HuH-7.5 (cell line): ENCODE measurements around the gene SEPTIN14.
"Not testable (repeated sequence)": the region's sequence is repeated elsewhere in the genome, so short reads cannot be mapped to it uniquely, and the experiment has no call there.

Experiments
- DNase-seq: peaks from one replicate; pipeline ENCODE4 v3.0.0; 2011; ENCODE audit warnings: low spot score

SEPTIN14 gene

DNA sequence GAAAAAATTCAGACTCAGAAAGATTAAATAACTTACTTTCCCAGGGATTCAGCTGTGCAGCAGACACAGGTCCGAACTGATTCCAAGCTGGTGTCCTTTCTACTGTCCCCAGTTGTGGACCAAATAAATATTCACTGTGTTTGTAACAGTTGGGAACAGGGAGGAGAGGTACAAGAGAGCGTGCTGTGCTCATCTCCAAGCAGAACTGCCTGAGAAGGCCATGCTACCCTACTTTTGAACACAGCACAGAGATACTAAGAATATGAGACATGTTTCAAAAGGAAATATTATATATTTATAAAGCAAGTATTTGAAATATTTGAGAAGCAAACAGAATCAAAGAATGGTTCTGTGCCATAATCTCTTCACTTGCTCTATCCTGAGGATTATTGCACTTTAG is at the start of gene SEPTIN14:
Gene SEPTIN14 (minus strand): TSS at position 101 of the 400 bp plus-strand sequence. CDS start 756 bp downstream, outside the sequence.
- DNase-seq = not testable (repeated sequence)

DNA sequence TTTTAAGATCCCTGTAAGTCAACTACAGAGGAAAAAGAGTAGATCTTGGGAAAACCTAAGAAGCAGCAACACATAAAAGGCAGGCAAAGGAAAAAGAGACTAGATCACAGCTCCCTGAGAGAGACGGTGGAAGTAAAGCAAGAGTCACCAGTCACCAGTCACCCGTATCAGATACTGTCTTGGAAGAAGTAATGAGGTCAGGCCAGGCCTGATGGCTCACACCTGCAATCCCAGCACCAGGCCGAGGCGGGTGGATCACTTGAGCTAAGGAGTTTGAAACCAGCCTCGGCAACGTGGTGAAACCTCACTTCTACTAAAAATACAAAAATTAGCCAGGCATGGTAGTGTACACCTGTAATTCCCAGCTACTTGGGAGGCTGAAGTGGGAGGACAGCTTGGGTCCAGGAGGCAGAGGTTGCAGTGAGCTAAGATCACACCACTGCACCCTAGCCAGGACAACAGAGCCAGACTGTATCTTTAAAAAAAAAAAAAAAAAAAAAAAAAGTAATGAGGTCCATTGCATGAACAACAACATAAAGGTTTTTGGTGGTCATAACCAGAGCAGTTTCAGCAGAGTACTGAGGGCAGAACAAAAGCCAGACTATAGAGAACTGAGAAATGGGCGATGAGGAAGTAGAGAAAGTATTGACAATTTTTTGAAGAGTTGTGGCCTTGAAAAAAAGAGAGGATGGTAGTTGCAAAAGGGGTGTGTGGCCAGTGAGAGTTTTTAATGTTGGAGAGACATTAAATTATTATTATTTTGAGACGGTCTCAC is 41.6 kb upstream of the SEPTIN14 start:
- DNase-seq = no peak

DNA sequence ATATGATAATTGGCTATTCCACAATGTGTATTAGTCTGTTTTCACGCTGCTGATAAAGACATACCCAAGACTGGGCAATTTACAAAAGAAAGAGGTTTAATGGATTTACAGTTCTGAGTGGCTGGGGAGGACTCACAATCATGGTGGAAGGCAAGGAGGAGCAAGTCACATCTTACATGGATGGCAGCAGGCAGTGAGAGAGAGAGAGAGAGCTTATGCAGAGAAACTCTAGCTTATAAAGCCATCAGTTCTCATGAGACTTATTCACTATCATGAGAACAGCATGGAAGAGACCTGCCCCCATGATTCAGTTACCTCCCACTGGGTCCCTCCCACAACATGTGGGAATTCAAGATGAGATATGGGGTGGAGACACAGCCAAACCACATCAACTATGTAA is 38.5 kb upstream of the SEPTIN14 start:
- not testable (repeated sequence) for DNase-seq

DNA sequence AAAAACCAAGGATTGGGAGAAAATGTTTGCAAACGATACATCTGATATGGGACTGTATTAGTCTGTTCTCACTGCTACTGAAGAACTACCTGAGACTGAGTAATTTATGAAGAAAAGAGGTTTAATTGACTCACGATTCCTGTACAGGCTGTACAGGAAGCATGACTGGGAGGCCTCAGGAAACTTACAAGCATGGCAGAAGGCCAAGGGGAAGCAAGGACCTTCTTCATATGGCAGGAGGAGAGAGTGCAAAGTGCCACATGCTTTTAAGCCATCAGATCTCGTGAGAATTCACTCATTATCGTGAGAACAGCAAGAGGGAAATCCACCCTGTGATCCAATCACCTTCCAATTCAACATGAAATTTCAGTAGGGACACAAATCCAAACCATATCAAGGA is 35.7 kb upstream of the SEPTIN14 start:
- DNase-seq = no peak

DNA sequence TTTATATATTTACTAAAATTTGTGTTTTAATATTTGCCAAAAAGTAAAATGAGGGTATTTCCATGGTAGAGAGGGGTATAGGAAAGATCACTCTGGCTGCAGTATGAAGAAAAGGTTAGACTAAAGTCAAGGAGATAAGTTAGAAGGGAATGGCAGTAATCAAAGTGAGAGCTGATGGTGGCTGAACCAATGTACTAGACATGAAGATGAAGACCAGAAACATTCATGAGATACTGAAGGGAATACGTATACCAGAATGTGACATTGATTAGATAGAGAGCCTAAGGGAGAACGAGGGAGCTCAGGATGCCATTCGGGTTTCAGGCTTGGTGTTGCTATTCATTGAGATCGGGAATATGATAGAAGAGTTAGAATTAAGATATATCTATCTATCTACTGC is 32.5 kb upstream of the SEPTIN14 start:
- DNase-seq = no peak

DNA sequence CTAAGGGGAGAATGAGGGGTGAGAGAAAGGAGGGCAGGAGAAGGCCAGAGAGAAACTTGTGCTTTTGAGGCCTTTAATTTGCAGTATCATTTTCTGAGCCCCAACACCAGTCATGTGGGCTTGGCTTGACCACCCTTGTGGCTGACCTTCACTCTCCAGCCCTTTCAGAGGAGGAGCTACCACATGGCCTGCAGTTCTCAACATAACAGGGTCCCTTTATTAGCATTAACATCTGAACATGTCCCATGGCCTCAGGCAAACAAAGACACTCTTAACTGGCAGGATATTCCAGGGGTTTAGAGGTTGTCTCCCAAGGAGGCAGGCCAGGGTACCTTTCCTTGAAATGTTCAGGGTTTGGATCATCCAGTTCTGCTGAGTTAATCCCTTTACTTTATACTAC is 31.4 kb upstream of the SEPTIN14 start:
- DNase-seq = no peak

DNA sequence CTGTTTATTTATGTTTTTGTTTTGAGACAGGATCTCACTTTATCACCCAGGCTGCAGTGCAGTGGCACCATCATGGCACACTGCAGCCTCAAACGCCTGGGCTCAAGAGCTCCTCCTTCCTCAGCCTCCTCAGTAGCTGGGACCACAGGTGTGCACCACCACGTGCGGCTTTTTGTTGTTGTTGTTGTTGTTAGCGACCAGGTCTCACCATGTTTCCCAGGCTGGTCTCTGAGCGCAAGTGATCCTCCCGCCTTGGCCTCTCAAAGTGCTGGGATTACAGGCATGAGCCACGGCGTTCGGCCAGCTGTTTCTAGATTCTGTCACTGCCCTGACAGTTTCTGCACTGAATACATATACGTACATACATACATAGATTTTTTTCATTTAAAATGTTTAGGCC is 25.8 kb upstream of the SEPTIN14 start:
- not testable (repeated sequence) for DNase-seq

DNA sequence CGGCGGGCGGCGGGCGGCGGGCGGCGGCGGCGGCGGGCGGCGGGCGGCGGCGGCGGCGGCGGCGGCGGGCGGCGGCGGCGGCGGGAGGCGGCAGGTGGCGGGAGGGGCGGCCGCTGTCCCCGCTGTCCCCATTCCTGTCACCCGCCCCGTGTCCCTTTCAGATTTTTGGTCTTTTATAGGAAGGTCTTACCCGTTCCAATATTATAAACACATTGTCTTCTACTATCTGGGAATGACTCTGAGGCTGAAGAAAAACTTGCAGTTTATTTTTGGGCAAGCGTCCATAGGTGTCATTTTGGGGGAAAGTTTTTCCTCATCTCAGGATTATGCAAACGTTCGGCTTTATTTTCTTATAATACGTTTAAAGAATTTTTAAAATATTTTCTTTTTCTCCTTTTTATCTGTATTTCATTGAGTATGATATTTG is 25.3 kb upstream of the SEPTIN14 start:
- DNase-seq = no peak

DNA sequence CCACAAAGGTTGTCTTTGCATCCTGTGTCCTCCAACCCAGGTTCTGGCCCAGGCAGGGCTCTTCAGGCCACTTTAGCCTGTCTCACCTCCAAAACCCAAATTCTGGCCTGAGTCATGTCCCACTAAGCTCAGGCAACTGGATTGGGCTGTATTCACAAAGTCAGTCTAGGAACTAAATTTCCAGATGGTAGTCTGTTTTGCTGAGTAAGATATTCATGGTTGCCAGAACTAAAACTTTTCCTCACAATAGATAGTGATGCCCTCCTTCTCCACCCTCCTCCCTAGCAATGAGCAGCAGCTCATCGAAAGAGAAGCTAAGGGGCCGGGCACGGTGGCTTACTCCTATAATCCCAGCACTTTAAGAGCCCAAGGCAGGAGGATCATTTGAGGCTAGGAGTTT is 21.8 kb upstream of the SEPTIN14 start:
- no peak for DNase-seq

DNA sequence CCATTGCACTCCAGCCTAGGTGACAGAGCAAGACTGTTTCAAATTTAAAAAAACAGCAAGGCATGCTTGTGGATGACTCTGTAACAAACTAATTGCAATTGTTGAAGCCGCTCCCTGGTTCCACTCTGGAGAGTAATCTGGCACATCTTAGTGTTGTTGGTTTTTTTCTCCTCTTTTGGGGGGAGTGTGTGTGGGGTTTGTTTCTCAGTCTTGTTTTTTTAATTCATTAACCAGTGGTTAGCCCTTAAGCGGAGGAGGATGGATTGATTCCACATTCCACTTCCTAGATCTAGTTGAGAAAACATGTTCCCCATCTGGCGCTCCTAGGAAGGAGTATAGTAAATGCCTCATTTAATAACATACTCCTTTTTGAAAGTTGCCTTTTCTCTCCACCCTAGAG is 16.1 kb upstream of the SEPTIN14 start:
- no peak for DNase-seq

DNA sequence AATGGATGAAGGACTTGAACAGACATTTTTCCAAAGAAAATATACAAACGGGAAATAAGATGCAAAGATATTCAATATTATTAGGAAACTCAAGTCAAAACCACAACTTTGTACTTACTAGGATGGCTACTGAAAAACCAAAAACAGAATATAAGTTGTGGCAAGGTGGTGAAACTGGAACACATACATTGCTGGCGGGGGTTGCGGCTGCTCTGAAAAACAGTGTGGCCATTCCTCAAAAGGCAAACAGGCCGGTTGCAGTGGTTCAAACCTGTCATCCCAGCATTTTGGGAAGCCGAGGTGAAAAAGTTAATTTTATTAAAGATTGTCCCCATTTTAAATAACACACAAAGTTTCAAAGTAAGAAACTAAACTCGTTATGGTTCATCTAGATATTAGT is 14.8 kb upstream of the SEPTIN14 start:
- DNase-seq = no peak

DNA sequence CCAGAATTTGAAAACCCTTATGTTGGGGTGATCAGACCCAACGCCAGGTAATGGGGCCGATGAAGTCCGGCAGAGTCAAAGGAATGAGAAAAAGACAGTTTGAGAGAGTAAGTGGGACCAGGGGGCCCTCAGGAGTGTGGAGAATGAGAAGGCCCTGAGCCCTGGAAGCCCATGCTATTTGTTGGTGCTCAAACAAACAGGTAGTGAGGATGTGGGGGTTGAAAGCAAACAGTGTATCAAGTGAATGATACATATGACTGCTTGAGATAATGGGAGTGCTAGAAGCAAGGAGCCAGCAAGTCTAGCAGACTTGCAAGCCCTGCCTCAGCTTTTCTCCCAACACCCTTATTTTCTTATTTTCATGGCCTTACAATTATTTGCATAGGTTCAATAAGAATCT is 11.2 kb upstream of the SEPTIN14 start:
- DNase-seq = no peak

DNA sequence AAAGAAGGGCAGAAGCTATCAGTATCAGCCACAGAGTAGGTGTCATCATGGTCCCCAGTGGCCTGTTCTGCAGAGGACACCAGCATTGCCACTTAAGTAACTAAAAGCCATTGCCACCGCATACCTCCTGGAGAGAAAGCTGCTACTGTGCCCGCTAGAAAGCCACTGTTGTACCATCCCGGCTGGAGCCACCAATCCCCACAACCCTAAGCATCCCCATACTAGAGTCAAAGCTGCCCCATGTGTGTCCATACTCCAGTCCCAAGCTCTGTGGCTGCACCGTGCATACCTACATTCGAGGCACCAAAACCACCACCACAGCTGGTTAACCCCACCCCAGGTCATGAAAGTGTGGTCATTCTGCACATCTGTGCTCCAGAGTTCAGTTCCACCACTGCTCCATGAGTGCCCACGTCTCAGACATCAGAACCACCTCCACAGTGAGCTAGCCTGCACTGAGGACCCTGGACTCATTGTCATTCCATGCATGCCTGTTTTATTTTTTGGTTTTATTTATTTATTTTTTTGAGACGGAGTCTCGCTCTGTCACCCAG is 9.5 kb upstream of the SEPTIN14 start:
- no peak for DNase-seq

DNA sequence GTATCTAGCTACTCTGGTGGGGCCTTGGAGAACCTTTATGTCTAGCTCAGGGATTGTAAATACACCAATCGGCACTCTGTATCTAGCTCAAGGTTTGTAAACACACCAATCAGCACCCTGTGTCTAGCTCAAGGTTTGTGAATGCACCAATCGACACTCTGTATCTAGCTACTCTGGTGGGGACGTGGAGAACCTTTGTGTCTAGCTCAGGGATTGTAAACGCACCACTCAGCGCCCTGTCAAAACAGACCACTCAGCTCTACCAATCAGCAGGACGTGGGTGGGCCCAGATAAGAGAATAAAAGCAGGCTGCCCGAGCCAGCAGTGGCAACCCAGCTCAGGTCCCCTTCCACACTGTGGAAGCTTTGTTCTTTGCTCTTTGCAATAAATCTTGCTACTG is 6.4 kb upstream of the SEPTIN14 start:
- not testable (repeated sequence) for DNase-seq

DNA sequence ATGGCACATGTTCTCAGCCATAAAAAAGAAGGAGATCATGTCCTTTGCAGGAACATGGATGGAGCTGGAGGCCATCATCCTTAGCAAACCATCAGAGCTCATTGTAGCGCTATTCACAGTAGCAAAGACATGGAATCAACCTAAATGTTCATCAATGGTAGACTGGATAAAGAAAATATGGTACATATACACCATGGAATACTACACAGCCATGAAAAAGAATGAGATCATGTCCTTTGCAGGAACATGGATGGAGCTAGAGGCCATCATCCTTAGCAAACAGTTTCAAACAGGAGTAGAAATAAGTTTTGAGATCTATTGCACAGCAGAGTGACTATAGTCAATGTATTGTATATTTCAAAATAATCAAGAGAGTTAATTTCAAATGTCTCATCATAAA is 17.4 kb downstream of the SEPTIN14 start:
- DNase-seq = not testable (repeated sequence)

DNA sequence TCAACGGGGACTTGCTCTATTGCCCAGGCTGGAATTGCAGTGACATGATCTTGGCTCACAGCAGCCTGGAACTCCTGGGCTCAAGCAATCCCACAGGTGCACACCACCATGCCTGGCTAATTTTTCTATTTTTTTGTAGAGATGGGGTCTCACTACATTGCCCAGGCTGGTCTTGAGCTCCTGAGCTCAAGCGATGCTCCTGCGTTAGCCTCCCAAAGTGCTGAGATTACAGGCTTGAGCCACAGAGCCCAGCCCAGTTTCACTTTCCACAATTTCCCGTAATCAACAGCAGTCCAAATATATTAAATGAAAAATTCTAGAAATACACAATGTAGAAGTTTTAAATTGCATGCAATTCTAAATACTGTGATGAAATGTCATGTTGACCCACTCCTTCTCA is 24.0 kb downstream of the SEPTIN14 start:
- no peak for DNase-seq

DNA sequence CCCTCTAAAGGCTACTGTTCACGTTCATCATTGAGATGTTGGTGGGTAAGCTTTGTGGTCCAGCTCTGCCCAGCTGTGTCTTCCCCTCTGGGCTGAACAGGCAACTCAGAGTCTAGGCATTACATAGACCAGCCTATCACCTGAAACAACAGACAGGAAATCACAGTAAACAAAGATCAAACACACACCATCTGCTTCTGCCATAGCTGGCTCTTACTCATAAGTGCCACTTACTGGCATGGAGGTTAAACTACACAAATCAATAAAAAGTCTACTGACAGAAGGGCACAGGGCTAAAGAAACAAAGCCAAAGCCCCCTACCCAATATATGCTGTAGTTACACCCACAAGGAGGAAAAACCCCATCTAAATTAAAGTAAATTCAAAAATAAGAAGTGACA is 35.0 kb downstream of the SEPTIN14 start:
- no peak for DNase-seq

DNA sequence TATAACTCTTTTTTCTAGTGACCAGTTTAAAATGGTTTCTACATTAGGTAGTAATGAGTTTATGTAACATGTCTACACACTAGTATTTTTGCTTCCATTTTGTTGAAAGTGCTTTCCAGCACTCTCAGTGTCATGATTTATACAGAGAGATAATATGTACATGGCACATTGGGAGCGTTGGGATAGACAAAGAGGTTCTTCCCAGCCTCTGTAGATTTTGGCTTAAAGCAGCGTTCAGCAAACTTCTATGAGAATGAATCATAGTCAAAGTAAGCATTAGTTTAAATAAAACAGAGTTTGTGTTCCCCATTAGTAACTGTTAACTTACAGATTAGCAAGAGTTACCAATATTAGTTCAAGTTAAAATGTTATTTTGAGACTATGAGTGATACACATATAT is 43.9 kb downstream of the SEPTIN14 start:
- DNase-seq = no peak

DNA sequence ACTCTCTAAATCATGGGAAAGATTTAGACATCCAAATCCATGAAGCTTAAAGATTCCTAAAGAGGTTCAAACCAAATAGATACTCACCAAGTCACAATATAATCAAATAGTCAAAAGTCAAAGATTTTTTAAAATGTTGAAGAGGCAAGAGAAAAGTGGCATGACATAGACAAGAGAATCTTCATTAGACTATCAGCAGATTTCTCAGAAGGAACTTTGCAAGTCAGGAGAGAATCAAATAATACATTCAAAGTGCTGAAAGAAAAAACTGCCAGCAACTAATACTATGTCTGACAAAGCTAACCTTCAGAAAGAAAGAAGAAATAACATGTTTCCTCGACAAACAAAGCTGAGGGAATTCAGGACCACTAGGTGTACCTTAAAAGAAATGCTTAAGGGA is 65.3 kb downstream of the SEPTIN14 start:
- not testable (repeated sequence) for DNase-seq

DNA sequence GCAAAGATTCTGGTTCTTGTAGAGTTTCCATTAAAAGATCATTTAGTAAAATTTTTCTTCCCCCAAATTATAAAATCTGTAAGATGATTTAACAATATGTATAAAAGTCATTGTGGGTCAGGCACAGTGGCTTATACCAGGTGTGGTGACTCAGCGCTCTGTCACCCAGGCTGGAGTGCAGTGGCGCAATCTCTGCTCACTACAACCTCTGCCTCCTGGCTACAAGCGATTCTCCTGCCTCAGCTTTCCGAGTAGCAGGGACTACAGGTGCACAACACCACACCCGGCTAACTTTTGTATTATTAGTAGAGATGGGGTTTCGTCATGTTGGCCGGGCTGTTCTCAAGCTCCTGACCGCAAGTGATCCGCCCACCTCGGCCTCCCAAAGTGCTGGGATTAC is 68.0 kb downstream of the SEPTIN14 start:
- no peak for DNase-seq

DNA sequence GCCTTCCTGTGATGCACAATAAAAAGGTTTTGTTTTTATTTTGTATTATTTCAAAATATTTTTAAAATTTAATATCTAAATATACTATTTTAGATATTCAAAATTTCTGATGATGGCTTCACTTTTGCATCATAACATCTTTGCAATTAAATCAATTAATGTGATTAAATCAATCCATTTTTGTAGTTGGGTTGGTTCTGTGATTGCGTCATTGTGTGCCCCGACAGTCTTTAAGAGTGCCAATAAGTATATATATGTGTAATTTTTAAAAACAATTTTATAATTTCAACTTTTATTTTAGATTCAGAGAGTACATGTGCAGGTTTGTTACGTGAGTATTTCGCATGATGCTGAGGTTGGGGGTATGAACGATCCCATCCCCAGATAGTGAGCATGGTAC is 70.5 kb downstream of the SEPTIN14 start:
- DNase-seq = no peak

DNA sequence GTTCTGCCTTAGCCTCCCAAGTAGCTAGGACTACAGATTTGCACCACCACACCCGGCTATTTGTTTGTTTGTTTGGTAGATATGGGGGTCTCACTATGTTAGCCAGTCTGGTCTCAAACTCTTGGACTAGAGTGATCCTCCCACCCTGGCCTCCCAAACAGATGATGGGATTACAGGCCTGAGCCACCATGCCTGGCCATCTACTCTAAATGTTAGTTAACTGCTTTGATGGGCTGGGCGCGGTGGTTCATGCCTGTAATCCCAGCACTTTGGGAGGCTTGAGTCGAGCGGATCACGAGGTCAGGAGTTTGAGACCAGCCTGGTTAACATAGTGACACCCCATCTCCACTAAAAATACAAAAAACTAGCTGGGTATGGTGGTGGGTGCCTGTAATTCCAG is 74.8 kb downstream of the SEPTIN14 start:
- no peak for DNase-seq

DNA sequence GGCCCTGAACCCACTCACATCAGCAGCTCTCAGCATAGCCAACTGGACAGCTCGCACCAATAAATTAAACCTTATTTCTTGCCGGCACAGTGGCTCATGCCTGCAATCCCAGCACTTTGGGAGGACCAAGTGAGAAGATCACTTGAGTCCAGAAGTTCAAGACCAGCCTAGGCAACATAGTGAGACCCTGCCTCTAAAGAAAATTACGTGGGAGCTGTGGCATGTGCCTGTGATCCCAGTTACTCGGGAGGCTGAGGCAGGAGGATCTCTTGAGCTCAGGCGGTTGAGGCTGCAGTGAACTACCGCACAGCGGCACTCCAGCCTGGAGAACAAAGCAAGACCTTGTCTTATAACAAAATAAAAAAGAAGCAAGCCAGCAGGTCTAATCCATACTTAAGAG is 75.7 kb downstream of the SEPTIN14 start:
- no peak for DNase-seq

DNA sequence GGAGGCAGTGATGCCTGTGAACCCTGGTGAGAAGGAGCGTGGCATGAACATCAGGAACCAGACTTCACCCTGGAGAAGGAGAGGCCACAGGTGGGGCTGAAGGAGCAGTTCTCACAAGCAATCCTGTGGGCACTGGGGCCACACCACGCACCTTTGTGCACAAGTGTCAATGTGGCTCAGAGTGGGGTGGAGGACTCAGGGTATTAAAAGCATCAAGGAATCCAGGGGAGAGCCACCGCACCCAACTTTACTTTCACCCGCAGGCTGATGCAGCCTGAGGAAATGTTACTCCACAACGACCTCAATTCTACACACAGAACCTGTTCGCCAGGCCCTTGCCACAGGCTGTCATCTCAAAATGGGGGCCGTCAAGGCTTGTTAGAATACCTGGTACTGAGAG is 77.1 kb downstream of the SEPTIN14 start:
- not testable (repeated sequence) for DNase-seq
